Medulla oblongata (tissue), 1 donor: Measurements from ENCODE around the gene MFAP5.
A peak's percentile ranks its signal among the peaks of the same experiment; 100 is the strongest.
"Not testable (repeated sequence)": the region's sequence is repeated elsewhere in the genome, so short reads cannot be mapped to it uniquely, and the experiment has no call there.

ENCODE experiments used
- DNase-seq: peaks from one replicate; pipeline ENCODE4 v3.0.0-alpha.2; 2015; ENCODE audit errors: extremely low spot score

MFAP5 gene

DNA sequence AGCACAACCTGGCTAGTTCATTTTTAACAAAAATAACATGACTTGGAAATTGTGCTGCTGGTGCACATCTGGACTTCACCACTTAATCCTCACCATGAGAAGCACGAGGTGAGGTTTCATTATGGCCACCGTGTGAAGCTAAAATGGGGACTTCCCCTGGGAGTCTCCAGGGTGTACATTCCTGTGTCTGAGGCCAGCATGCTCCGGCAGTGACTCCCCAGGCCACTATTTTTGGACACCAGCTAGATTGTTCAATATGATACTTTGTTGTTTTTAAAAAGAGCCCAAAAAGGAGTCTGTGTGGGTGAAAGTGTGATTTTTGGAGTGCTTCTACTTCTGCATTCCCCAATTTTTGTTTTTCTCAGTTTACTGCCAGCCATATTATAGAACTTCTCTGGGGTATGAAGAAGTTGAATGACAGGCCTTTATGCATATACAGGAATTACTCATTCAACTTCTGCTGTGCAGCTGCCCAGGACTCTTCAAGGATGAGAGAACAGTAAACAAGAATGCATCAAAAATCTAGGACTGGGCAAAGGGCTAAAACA lies 33.1 kb downstream of the MFAP5 start:
- DNase-seq: no peak

DNA sequence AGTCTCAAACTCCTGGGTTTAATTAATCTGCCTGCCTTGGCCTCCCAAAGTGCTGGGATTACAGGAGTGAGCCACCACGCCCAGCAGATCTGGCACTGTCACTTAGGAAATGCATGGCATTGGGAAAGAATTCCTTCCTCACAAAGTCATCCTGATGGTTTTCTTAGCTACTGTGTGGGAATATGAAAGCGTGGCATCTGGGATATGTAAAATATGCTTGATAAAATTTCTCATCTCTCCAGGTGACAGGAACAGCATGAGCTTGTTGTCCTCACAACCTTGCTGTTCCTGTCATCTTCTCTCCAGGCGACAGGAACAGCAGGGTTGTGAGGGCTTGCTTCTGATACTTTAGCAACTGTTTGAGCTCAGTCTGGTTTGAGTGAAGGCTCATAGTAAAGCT lies 33.9 kb downstream of the MFAP5 start:
- DNase-seq: no peak

DNA sequence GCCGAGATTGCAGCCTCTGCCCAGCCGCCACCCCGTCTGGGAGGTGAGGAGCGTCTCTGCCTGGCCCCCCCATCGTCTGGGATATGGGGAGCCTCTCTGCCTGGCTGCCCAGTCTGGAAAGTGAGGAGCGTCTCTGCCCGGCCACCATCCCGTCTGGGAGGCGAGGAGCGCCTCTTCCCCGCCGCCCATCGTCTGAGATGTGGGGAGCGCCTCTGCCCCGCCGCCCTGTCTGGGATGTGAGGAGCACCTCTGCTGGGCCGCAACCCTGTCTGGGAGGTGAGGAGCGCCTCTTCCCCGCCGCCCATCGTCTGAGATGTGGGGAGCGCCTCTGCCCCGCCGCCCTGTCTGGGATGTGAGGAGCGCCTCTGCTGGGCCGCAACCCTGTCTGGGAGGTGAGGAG lies 37.9 kb downstream of the MFAP5 start:
- DNase-seq: not testable (repeated sequence)

DNA sequence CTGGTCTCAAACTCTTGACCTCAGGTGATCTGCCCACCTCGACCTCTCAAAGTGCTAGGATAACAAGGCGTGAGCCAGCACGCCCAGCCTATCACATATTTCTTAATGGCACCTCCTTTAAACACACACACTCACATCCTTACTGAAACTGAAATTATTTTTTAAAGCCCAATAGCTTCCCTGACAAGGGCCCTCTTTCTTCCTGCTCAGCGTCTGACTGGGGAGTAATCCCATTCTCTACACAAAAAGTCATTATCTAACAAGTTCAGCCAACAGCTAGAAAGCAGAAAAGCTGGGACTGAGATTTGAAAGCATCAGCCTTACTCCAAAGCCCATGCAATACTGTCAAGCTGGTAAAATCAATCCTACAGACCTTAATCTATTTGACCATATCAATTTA lies 40.0 kb downstream of the MFAP5 start:
- DNase-seq: peak; percentile 30

DNA sequence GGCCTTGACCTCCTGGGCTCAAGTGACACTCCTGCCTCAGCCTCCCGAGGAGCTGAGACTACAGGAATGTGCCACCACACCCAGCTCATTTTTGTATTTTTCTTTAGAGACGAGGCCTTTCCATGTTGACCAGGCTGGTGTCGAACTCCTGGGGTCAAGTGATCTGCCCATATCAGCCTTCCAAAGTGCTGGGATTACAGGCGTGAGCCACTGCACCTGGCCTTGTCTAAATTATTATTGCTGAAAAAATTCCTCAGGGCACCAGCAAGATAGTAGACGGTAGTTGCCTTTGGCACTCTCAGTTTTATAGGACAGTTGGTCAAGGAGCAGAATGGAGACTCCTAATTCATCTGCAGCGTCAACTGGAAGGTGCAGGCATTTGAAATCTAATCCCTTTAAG lies 47.4 kb downstream of the MFAP5 start:
- DNase-seq: no peak

DNA sequence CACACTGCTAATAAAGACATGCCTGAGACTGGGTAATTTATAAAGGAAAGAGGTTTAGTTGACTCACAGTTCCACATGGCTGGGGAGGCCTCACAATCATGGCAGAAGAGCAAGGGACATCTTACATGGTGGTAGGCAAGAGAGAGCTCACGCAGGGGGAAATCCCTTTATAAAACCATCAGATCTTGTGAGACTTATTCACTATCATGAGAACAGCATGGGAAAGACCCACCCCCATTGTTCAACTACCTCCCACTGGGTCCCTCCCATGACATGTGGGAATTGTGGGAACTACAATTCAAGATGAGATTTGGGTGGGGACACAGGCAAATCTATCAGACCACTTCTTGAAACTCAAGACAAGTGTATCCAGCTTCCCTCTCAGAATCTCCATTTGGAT lies 48.7 kb downstream of the MFAP5 start:
- DNase-seq: not testable (repeated sequence)

DNA sequence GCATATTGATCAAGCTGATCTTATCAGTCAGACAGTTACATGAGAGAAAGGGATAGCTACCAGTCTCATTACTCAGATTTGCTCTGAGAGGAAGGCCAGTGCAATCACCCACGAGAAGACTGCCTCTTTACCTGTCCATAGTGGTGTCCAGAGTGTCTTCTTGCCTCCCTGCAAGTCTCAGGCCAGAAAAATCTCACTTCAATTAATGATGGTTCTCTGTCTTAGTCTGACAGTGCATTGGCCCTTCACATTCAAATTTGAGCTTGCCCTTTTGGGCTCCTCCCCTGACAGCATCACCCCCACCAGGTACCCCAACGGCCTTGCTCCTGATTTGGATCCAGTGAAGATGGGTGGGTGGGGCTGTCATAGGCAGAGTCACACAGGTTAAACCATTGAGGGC lies 50.0 kb downstream of the MFAP5 start, which contains the start of gene AICDA:
Gene AICDA, minus strand, starts transcription at position 231 of the 400 bp plus-strand sequence. Its CDS starts 92 bp downstream, at position 139.
- DNase-seq: no peak

DNA sequence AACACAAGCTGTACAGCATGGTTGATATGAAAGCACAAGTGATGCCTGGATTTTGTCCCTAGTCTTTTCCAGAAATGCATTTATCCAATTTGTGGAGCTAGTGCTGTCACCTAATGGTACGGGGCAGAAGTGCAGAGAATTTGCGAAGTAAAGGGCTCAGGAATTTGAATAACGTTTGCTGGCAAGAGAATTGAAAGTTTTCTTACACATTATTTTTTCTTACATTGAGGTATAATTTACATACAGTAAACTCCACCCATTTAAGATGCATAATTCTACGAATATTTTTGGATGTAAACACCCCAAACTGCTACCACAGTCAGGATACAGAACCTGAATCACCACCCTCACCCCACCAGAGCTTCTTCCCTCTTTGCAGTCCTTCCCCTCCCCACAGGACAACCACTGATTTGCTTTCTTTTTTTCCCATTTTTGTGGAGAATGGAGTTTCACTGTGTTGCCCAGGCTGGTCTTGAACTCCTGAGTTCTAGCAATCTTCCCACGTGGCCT lies 53.5 kb downstream of the MFAP5 start:
- DNase-seq: peak; percentile 61

DNA sequence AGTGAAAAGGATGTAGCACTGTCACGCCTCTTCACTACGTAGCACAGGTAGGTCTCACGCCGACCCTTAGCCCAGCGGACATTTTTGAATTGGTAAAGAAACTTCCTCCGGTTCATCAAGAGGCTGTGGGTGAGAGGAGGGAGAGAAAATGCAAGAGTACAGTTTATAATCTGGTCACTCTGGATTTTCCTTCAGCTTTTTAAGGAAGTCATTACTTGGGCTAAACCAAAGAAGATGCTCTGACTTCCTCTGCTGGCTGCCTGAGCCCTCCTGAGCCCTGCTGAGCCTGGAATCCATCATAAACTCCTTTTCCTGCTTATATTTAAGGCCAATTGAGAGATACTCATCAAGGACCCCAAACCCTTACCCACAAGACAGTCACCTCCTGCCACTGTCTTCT lies 55.7 kb downstream of the MFAP5 start:
- DNase-seq: no peak

DNA sequence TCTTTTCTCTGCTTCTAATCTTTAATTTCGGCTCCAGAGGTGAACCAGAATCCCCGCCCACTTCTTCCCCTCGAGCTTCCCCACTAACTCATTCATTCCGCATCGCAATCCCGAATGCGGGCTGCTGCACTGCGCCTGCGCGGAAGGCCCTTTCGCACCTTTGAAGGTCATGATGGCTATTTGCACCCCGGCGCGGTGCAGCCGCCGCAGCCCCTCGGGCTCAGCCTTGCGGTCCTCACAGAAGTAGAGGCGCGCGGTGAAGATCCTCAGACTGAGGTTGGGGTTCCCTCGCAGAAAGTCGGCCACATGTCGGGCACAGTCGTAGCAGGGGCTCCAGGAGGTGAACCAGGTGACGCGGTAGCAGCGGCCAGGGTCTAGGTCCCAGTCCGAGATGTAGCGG lies 57.6 kb downstream of the MFAP5 start:
- no peak for DNase-seq

DNA sequence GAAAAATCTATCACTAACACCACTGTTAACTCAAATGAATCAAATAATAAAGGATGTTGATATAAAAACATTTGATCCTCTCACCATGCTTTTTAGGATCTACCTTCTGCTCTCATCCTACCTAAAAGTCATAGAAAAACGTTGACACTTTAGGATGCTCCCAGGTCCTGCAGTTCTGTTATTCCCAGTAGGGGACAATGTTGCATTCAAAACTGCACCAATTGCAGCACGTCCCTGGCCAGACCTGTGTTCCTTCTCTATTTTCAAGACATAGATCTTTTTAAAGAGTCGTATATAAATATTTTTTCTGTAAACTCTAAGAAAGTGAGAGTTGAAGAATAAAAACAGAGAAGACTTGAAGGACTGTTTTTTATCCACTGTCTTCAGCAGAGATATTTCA lies 58.8 kb downstream of the MFAP5 start:
- no peak for DNase-seq

DNA sequence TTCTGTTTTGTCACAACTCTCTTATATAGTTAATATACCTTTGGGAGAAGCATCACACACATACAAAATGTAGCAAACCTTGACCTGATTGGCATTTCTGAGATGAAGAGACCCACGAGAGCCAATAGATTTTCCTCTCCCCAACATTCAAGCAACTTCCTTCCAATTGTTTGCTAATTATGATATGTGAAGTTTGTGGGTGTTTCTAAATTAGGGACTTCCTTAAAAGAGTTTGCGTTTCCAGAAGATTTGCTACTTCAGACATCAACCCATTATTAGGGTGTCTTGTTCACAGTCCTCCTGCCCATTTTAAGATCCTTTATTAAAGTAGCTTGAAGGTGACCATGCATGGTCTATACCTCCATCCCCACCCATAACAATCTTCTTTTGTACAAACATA lies 59.3 kb downstream of the MFAP5 start:
- DNase-seq: no peak

DNA sequence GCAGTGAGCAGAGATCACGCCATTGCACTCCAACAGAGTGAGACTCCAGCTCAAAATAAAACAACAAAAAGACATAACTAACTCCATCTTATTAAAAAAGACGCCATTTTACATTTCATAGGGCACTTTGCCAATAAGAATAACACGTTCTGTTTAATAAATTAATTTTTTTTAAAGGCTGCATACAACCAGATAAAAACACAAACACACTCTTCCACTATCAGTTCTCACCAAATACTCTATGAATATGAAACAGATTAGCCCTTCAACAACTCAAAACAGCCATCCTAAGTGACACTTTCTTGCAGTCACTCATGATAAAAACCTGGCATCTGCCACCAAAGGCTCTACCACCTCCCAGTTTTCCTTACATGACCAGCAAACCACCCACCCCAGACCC lies 66.1 kb downstream of the MFAP5 start:
- DNase-seq: no peak
